Stimulated activated CD4-positive, alpha-beta T cell treated with anti-CD3 and anti-CD28 coated beads, Interleukin-4, amount 100 ng/mL, for 24 hours (primary cell): ENCODE measurements around the gene GIT1.

ENCODE experiments used
- DNase-seq: peaks from one replicate; pipeline ENCODE4 v3.0.0-alpha.2; 2020

The GIT1 gene

GRCh38 chr17:29589524-29590410 lies at the start of gene GIT1:
TSS of gene GIT1 (minus strand) at chr17:29589648. CDS start at chr17:29589378, 270 bp downstream.
- peak; percentile 80 for DNase-seq

GRCh38 chr17:29633886-29634285 lies 44.4 kb upstream of the GIT1 start:
- DNase-seq, result no peak

GRCh38 chr17:29630630-29631193 lies 41.3 kb upstream of the GIT1 start:
- no peak for DNase-seq

- no peak for DNase-seq
Measured at GRCh38 chr17:29629839-29630238, 40.4 kb upstream of the GIT1 start.

GRCh38 chr17:29628644-29629043 lies 39.2 kb upstream of the GIT1 start:
- no peak for DNase-seq

- DNase-seq, result no peak
Measured at GRCh38 chr17:29627951-29628350, 38.5 kb upstream of the GIT1 start.

- DNase-seq, result no peak
Measured at GRCh38 chr17:29625037-29625750, 35.7 kb upstream of the GIT1 start.

- no peak for DNase-seq
Measured at GRCh38 chr17:29624586-29624985, 35.1 kb upstream of the GIT1 start.

- DNase-seq, result no peak
Measured at GRCh38 chr17:29623283-29623647, 33.8 kb upstream of the GIT1 start.

- DNase-seq, result peak; percentile 70
Measured at GRCh38 chr17:29622337-29623282, 33.2 kb upstream of the GIT1 start, which contains the start of gene CORO6. TSS of gene CORO6 (minus strand) at chr17:29622912. CDS start at chr17:29621421, 1,491 bp downstream.

GRCh38 chr17:29621751-29622194 lies 32.3 kb upstream of the GIT1 start:
- no peak for DNase-seq

- DNase-seq, result no peak
Measured at GRCh38 chr17:29620779-29621500, 31.5 kb upstream of the GIT1 start.

GRCh38 chr17:29620271-29620670 lies 30.8 kb upstream of the GIT1 start:
- no peak for DNase-seq

- DNase-seq, result no peak
Measured at GRCh38 chr17:29619251-29619650, 29.8 kb upstream of the GIT1 start.

- DNase-seq, result no peak
Measured at GRCh38 chr17:29618272-29619065, 29.0 kb upstream of the GIT1 start.

GRCh38 chr17:29617481-29618271 lies 28.2 kb upstream of the GIT1 start:
- peak; percentile 89 for DNase-seq

- DNase-seq, result peak; percentile 95
Measured at GRCh38 chr17:29617125-29617480, 27.7 kb upstream of the GIT1 start.

- DNase-seq, result no peak
Measured at GRCh38 chr17:29616300-29617048, 27.0 kb upstream of the GIT1 start.
